ENCODE results near the gene SLC25A29.

SLC25A29 gene

DNA sequence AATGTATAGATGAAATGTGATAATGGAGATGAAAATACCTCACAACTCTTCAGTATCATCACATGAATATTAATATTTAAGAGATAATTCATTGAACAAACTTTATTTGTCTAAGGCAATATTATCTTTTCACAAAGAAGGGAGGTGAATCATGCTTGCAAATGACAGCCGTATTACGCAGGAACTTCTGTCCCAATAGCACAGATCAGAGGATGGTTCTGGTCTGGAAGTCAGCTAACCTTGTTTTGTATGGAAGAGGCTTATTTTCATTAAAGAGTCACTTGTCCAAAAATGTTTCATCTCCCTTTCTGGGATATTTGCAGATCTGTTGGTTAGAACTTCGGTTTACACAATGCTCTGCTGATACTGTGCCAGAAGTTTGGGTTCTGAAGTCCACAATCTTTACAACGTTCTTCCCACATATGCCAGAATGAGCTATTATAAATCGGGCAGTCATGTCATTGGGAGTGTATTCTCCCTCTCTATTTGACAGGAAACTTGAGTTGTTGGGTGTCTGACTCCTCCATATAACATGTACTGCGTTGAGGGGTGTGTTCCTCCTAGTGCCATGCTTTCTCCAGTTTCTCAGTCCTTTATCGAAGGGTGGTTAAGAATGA, 37.5 kb downstream of the SLC25A29 start:
- Histone ChIP-seq H3K4me3 (ENCODE audit: control insufficient read depth in 1 of 7, extremely low read depth in 1 of 7, insufficient read depth in 4 of 7, low read depth in 2 of 7, low read length in 6 of 7) (no peak overlapping the region), H3K27me3 (replicated peaks in 2 of 5; ENCODE audit: control insufficient read depth in 4 of 5, insufficient read depth in 5 of 5, low read length in 4 of 5) (no peaks in the 10 kb centered on the region), H3K36me3 (ENCODE audit: control insufficient read depth in 4 of 4, insufficient read depth in 4 of 4, low read length in 3 of 4) (peaks cover 10 to 38% (median 24%) of the 10 kb centered on the region in 4 experiments), H3K4me1 (ENCODE audit: control extremely low read depth in 1 of 4, control insufficient read depth in 4 of 4, insufficient read depth in 4 of 4, low read length in 3 of 4) (no peaks in the 10 kb centered on the region), H3K27ac (ENCODE audit: insufficient read depth in 1 of 2, low read depth in 1 of 2, low read length in 2 of 2, poor library complexity in 1 of 2, severe bottlenecking in 2 of 2) (peak overlapping the region in 1 of 2 experiments; percentile 6), H3K9me3 (ENCODE audit: control extremely low read depth in 1 of 5, control insufficient read depth in 4 of 5, insufficient read depth in 2 of 5, low read depth in 1 of 5, low read length in 4 of 5) (no peaks in the 10 kb centered on the region)
- DNase-seq = no peak
- POLR2A ChIA-PET = no interaction called here
- CTCF ChIA-PET = interaction anchor here (0.6 to 2.7 kb wide), 11 partner anchors 10 to 108 kb away, joined by 3 to 14 read pairs (median 6); no protein-coding TSS in a partner anchor
- WGBS (ENCODE audit: insufficient coverage) = 87% methylated on average over 5 of the region's 7 CpGs

DNA sequence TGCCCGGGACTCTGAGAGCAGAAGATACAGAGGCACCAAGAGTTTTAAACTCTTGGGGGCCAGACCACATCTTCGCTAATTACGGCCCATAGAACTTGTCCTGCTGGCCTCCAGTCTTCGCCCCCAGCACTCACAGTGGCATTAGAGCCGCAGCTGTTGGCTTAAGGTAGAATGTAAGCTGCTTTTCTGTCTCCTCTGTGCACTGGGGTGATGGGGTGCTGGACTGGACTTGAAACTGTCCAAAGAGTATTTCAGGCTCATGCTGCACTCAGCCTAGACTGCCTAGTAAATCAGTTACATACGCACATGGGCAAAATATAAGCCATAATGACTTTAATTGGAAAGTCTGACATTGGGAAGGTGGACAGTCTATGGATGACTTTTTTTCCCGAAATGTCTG, 38.3 kb downstream of the SLC25A29 start:
- Histone ChIP-seq H3K27ac (ENCODE audit: insufficient read depth in 1 of 2, low read depth in 1 of 2, low read length in 2 of 2, poor library complexity in 1 of 2, severe bottlenecking in 2 of 2) (peak overlapping the region in 1 of 2 experiments; percentile 6), H3K4me3 (ENCODE audit: control insufficient read depth in 1 of 7, extremely low read depth in 1 of 7, insufficient read depth in 4 of 7, low read depth in 2 of 7, low read length in 6 of 7) (no peak overlapping the region), H3K9me3 (ENCODE audit: control extremely low read depth in 1 of 5, control insufficient read depth in 4 of 5, insufficient read depth in 2 of 5, low read depth in 1 of 5, low read length in 4 of 5) (no peaks in the 10 kb centered on the region), H3K36me3 (ENCODE audit: control insufficient read depth in 4 of 4, insufficient read depth in 4 of 4, low read length in 3 of 4) (peaks cover 13 to 45% (median 29%) of the 10 kb centered on the region in 4 experiments), H3K4me1 (ENCODE audit: control extremely low read depth in 1 of 4, control insufficient read depth in 4 of 4, insufficient read depth in 4 of 4, low read length in 3 of 4) (peaks cover 0 to 1% (median 0%) of the 10 kb centered on the region in 4 experiments), H3K27me3 (replicated peaks in 2 of 5; ENCODE audit: control insufficient read depth in 4 of 5, insufficient read depth in 5 of 5, low read length in 4 of 5) (no peaks in the 10 kb centered on the region)
- DNase-seq = no peak
- POLR2A ChIA-PET = no interaction called here
- 100% methylated on average over 6 of the region's 7 CpGs for WGBS (ENCODE audit: insufficient coverage)
- CTCF ChIA-PET = interaction anchor here (1.4 to 2.3 kb wide), 6 partner anchors 10 to 75 kb away, joined by 3 to 14 read pairs (median 7); no protein-coding TSS in a partner anchor

DNA sequence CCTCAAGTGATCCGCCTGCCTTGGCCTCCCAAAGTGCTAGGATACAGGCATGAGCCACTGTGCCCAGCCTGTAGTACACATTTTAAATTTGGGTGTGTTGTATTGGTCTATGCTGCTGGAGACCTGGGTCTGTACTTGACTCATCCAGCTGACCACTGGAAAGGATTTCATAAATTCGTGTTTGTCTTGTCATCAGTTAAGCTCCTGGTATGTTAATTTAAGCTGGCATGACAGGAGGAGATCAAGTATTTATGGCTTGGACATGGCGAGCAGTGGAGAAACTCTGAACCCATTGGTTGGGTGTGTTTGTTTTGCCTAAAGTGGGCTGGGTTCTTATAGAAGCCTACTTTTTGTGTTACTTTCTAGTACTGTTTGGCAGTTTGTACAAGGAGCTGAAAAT, 43.1 kb downstream of the SLC25A29 start:
- Histone ChIP-seq H3K27me3 (replicated peaks in 2 of 5; ENCODE audit: control insufficient read depth in 4 of 5, insufficient read depth in 5 of 5, low read length in 4 of 5) (no peaks in the 10 kb centered on the region), H3K9me3 (ENCODE audit: control extremely low read depth in 1 of 5, control insufficient read depth in 4 of 5, insufficient read depth in 2 of 5, low read depth in 1 of 5, low read length in 4 of 5) (no peaks in the 10 kb centered on the region), H3K4me1 (ENCODE audit: control extremely low read depth in 1 of 4, control insufficient read depth in 4 of 4, insufficient read depth in 4 of 4, low read length in 3 of 4) (peaks cover 0 to 1% (median 0%) of the 10 kb centered on the region in 4 experiments), H3K4me3 (ENCODE audit: control insufficient read depth in 1 of 7, extremely low read depth in 1 of 7, insufficient read depth in 4 of 7, low read depth in 2 of 7, low read length in 6 of 7) (no peak overlapping the region), H3K36me3 (ENCODE audit: control insufficient read depth in 4 of 4, insufficient read depth in 4 of 4, low read length in 3 of 4) (peaks cover 15 to 43% (median 27%) of the 10 kb centered on the region in 4 experiments), H3K27ac (ENCODE audit: insufficient read depth in 1 of 2, low read depth in 1 of 2, low read length in 2 of 2, poor library complexity in 1 of 2, severe bottlenecking in 2 of 2) (no peak overlapping the region)
- 100% methylated on average over 2 of the region's 3 CpGs for WGBS (ENCODE audit: insufficient coverage)
- POLR2A ChIA-PET = no interaction called here
- CTCF ChIA-PET = interaction anchor here (0.6 to 3.5 kb wide), 9 partner anchors 9 to 145 kb away, joined by 3 to 14 read pairs (median 4); no protein-coding TSS in a partner anchor
- no peak for DNase-seq

GRCh38 chr14:100262545-100262944, 43.7 kb downstream of the SLC25A29 start:
- 100% methylated on average over 1 of the region's 5 CpGs for WGBS (ENCODE audit: insufficient coverage)
- CTCF ChIA-PET = interaction anchor here (1.0 to 3.5 kb wide), 6 partner anchors 8 to 38 kb away, joined by 3 to 14 read pairs (median 4); no protein-coding TSS in a partner anchor

DNA sequence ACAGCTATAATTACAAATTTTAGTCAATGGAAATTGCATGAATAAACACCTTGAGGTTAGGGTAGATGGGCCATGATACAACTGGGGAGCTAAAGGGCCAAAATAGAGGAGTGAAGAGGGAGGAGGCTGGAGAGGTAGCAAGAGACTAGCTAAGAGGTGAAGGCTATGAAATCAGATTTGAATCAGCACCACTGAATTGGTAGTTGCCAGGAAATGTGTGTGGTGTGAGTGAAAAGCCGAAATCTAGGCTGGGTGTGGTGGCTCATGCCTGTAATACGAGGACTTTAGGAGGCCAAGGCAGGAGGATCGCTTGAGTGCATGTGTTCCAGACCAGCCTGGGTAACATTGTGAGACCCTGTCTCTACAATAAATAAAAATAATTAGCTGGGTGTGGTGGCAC, 44.6 kb downstream of the SLC25A29 start:
- peaks cover 10 to 35% (median 21%) of the 10 kb centered on the region in 4 experiments for H3K36me3 ChIP-seq (ENCODE audit: control insufficient read depth in 4 of 4, insufficient read depth in 4 of 4, low read length in 3 of 4)
- CTCF ChIA-PET = interaction anchor here (0.8 to 3.5 kb wide), 5 partner anchors 11 to 25 kb away, joined by 3 to 14 read pairs (median 4); no protein-coding TSS in a partner anchor
- H3K4me3 ChIP-seq (ENCODE audit: control insufficient read depth in 1 of 7, extremely low read depth in 1 of 7, insufficient read depth in 4 of 7, low read depth in 2 of 7, low read length in 6 of 7) = no peak overlapping the region
- POLR2A ChIA-PET = no interaction called here
- peaks cover 0 to 1% (median 0%) of the 10 kb centered on the region in 4 experiments for H3K4me1 ChIP-seq (ENCODE audit: control extremely low read depth in 1 of 4, control insufficient read depth in 4 of 4, insufficient read depth in 4 of 4, low read length in 3 of 4)
- no peaks in the 10 kb centered on the region for H3K9me3 ChIP-seq (ENCODE audit: control extremely low read depth in 1 of 5, control insufficient read depth in 4 of 5, insufficient read depth in 2 of 5, low read depth in 1 of 5, low read length in 4 of 5)
- WGBS (ENCODE audit: insufficient coverage) = 100% methylated on average over 1 of the region's 3 CpGs
- H3K27me3 ChIP-seq (replicated peaks in 2 of 5; ENCODE audit: control insufficient read depth in 4 of 5, insufficient read depth in 5 of 5, low read length in 4 of 5) = no peaks in the 10 kb centered on the region
- no peak overlapping the region for H3K27ac ChIP-seq (ENCODE audit: insufficient read depth in 1 of 2, low read depth in 1 of 2, low read length in 2 of 2, poor library complexity in 1 of 2, severe bottlenecking in 2 of 2)
- no peak for DNase-seq

More at GRCh38 chr14:100262545-100262944, 43.7 kb downstream of the SLC25A29 start:
- Histone ChIP-seq H3K27me3 (replicated peaks in 2 of 5; ENCODE audit: control insufficient read depth in 4 of 5, insufficient read depth in 5 of 5, low read length in 4 of 5) (no peaks in the 10 kb centered on the region), H3K4me3 (ENCODE audit: control insufficient read depth in 1 of 7, extremely low read depth in 1 of 7, insufficient read depth in 4 of 7, low read depth in 2 of 7, low read length in 6 of 7) (no peak overlapping the region), H3K27ac (ENCODE audit: insufficient read depth in 1 of 2, low read depth in 1 of 2, low read length in 2 of 2, poor library complexity in 1 of 2, severe bottlenecking in 2 of 2) (no peak overlapping the region), H3K4me1 (ENCODE audit: control extremely low read depth in 1 of 4, control insufficient read depth in 4 of 4, insufficient read depth in 4 of 4, low read length in 3 of 4) (peaks cover 0 to 1% (median 0%) of the 10 kb centered on the region in 4 experiments), H3K36me3 (ENCODE audit: control insufficient read depth in 4 of 4, insufficient read depth in 4 of 4, low read length in 3 of 4) (peaks cover 10 to 37% (median 24%) of the 10 kb centered on the region in 4 experiments), H3K9me3 (ENCODE audit: control extremely low read depth in 1 of 5, control insufficient read depth in 4 of 5, insufficient read depth in 2 of 5, low read depth in 1 of 5, low read length in 4 of 5) (no peaks in the 10 kb centered on the region)
- POLR2A ChIA-PET = no interaction called here
- no peak for DNase-seq

DNA sequence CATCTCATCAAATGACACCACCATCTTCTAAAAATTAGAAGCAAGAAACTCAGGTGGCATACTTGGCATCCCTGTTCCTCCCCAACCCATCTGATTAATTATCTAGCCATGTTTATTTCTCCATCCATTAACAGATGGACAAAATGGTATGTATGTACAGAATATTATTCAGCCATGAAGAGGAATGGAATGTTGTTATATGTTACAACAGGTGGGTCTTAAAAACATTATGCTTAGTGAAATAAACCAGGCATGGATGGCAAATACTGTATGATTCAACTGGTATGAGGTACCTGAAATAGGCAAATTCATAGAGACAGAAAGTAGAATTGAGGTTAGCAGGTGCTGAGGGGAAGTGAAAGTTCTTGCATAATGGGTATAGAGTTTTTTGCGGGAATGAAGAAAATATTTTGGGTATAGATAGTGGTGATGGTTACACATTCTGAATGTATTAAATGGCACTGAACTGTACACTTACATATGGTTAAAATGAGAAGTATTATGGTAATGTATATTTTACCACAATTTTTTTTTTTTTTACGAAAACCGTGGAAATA, 49.8 kb downstream of the SLC25A29 start:
- 100% methylated on average over 1 of the region's 3 CpGs for WGBS (ENCODE audit: insufficient coverage)
- ChIA-PET CTCF (interaction anchor here (1.2 to 4.1 kb wide), 3 partner anchors 8 to 14 kb away, joined by 3 to 19 read pairs (median 14); no protein-coding TSS in a partner anchor), POLR2A (no interaction called here)
- H3K36me3 ChIP-seq (ENCODE audit: control insufficient read depth in 4 of 4, insufficient read depth in 4 of 4, low read length in 3 of 4) = peaks cover 0 to 8% (median 4%) of the 10 kb centered on the region in 4 experiments
- DNase-seq = no peak
- no peak overlapping the region for H3K27ac ChIP-seq (ENCODE audit: insufficient read depth in 1 of 2, low read depth in 1 of 2, low read length in 2 of 2, poor library complexity in 1 of 2, severe bottlenecking in 2 of 2)
- H3K4me3 ChIP-seq (ENCODE audit: control insufficient read depth in 1 of 7, extremely low read depth in 1 of 7, insufficient read depth in 4 of 7, low read depth in 2 of 7, low read length in 6 of 7) = no peak overlapping the region
- H3K9me3 ChIP-seq (ENCODE audit: control extremely low read depth in 1 of 5, control insufficient read depth in 4 of 5, insufficient read depth in 2 of 5, low read depth in 1 of 5, low read length in 4 of 5) = no peaks in the 10 kb centered on the region
- no peaks in the 10 kb centered on the region for H3K27me3 ChIP-seq (replicated peaks in 2 of 5; ENCODE audit: control insufficient read depth in 4 of 5, insufficient read depth in 5 of 5, low read length in 4 of 5)
- peaks cover under 1 to 3% (median 3%) of the 10 kb centered on the region in 4 experiments for H3K4me1 ChIP-seq (ENCODE audit: control extremely low read depth in 1 of 4, control insufficient read depth in 4 of 4, insufficient read depth in 4 of 4, low read length in 3 of 4)

DNA sequence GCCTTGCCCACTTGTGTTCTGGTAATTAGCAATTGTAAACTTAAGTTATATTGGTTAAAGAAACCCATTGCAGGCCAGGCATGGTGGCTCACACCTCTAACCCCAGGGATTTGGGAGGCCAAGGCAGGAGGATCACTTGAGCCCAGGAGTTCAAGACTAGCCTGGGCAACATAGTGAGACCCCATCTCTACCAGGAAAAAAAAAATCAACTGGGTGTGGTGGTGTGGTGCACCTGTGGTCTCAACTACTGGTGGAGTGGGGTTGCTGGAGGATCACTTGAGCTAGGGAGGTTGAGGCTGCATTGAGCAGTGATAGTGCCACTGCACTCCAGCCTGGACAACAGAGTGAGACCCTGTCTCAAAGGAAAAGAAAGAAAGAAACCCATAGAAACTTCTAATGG, 53.6 kb downstream of the SLC25A29 start:
- Histone ChIP-seq H3K36me3 (ENCODE audit: control insufficient read depth in 4 of 4, insufficient read depth in 4 of 4, low read length in 3 of 4) (peaks cover 0 to 15% (median 2%) of the 10 kb centered on the region in 4 experiments), H3K4me1 (ENCODE audit: control extremely low read depth in 1 of 4, control insufficient read depth in 4 of 4, insufficient read depth in 4 of 4, low read length in 3 of 4) (peaks cover 9 to 17% (median 13%) of the 10 kb centered on the region in 4 experiments), H3K4me3 (ENCODE audit: control insufficient read depth in 1 of 7, extremely low read depth in 1 of 7, insufficient read depth in 4 of 7, low read depth in 2 of 7, low read length in 6 of 7) (no peak overlapping the region), H3K9me3 (ENCODE audit: control extremely low read depth in 1 of 5, control insufficient read depth in 4 of 5, insufficient read depth in 2 of 5, low read depth in 1 of 5, low read length in 4 of 5) (no peaks in the 10 kb centered on the region), H3K27ac (ENCODE audit: insufficient read depth in 1 of 2, low read depth in 1 of 2, low read length in 2 of 2, poor library complexity in 1 of 2, severe bottlenecking in 2 of 2) (no peak overlapping the region), H3K27me3 (replicated peaks in 2 of 5; ENCODE audit: control insufficient read depth in 4 of 5, insufficient read depth in 5 of 5, low read length in 4 of 5) (no peaks in the 10 kb centered on the region)
- CTCF ChIA-PET = interaction anchor here (1.7 to 2.0 kb wide), 2 partner anchors 11 to 12 kb away, joined by 4 to 6 read pairs; no protein-coding TSS in a partner anchor
- POLR2A ChIA-PET = no interaction called here
- DNase-seq = no peak
